SH-SY5Y (cell line): ENCODE data around the gene MUC5AC.

Experiments used
- GATA2 ChIP-seq: IDR thresholded peaks from 2 replicates; pipeline ENCODE4 v1.6.1; 2011; ENCODE audit warnings: mild to moderate bottlenecking, low read depth, low read length
- GATA3 ChIP-seq: IDR thresholded peaks from 2 replicates; pipeline ENCODE4 v1.6.1; 2011; ENCODE audit warnings: low read depth, mild to moderate bottlenecking, low read length, moderate library complexity

DNA sequence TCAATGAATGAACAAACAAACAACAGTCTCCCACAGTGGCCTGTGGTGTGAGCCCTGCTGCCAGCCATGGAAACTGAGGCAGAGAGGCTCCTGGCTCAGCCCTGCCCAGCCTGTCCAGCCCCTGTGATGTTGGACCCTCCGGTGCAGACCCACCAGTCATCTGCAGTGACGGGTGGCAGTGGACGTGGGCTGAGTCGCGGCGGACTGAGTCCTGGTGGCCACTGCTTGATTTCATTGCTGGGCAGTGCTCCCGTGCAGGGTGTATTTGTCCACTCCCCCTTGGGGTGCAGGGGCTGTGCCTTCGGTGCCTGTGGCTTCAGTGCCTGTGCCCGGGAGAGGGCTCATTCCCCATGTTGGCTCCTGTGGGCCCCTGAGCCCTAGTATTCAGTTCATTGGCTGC, 31.9 kb upstream of the MUC5AC start:
- TF ChIP-seq GATA2 (no peak), GATA3 (no peak)
